Left lung (tissue), 10 donors: ENCODE results near the gene PPP1R13B. TPM values are rescaled to one million over a fixed set of nuclear protein-coding genes. Genes with fewer than 3 reads are reported as not detected.

Experiments used
- ATAC-seq: fragments of 200-7000 bp; cut with Tn5 transposase; one replicate; pipeline ENCODE4 v1.9.1; 2020; ENCODE audit warnings: moderate library complexity
- DNase-seq, 4 donors: peaks; one replicate each; pipeline ENCODE4 v3.0.0-alpha.2; 2013 to 2020
- H3K27ac ChIP-seq, 2 donors: fragments of 200-600 bp; sonication (generic) in 1 of 2; one replicate each; pipeline versions ENCODE4 v1.5.0 to v1.8.0; 2020 to 2021
- H3K27me3 ChIP-seq, 2 donors: fragments of 200-600 bp; sonication (generic) in 1 of 2; one replicate each; pipeline versions ENCODE4 v1.5.0 to v1.8.0; 2020 to 2021
- H3K36me3 ChIP-seq, 2 donors: fragments of 200-600 bp; sonication (generic) in 1 of 2; one replicate each; pipeline versions ENCODE4 v1.5.0 to v1.8.0; 2020 to 2021
- H3K4me1 ChIP-seq, 2 donors: fragments of 200-600 bp; one replicate each; pipeline ENCODE4 v1.8.0; 2021
- H3K4me3 ChIP-seq, 2 donors: fragments of 200-600 bp; sonication (generic) in 1 of 2; one replicate each; pipeline versions ENCODE4 v1.5.0 to v1.8.0; 2020 to 2021; ENCODE audit warnings: mild to moderate bottlenecking in 1 of 2
- H3K9me3 ChIP-seq, 2 donors: fragments of 200-600 bp; sonication (generic) in 1 of 2; one replicate each; pipeline versions ENCODE4 v1.5.0 to v1.8.0; 2020 to 2021
- intact Hi-C, 2 donors: fragments of 100-400 bp; cut with DNase I; formaldehyde crosslinking; loops; one replicate each; pipeline versions ENCODE4 v1.11.2 to v1.14.2; 2022
- polyA plus RNA-seq, 6 donors: library from polyadenylated mRNA; unstranded; fragments of 120-200 nt; gene quantifications; one replicate each; pipeline ENCODE4 v1.2.1, GENCODE V29; 2013; ENCODE audit not compliant: insufficient read length in 6 of 6
- total RNA-seq, 2 donors: library from RNA; stranded (reverse); fragmentation: NEBNext Ultra II Directional; extraction: Animal tissue kit (Norgen Biotek cat#: 25700); gene quantifications; one replicate each; pipeline ENCODE4 v1.2.1, GENCODE V29; 2021
- TF ChIP-seq, protein P1 (sequence below), 2 donors: fragments of 200-600 bp; sonication (generic) in 1 of 2; IDR thresholded peaks; one replicate each; pipeline versions ENCODE4 v1.5.0 to v1.8.0; 2021; ENCODE audit warnings: antibody characterized with exemption in 2 of 2
- donor health status: DM: no; HTN: yes; CAD: no.
- donor health status: DM: no; HTN: no; CAD: no.

The PPP1R13B gene
- total and polyA plus RNA-seq, 8 donors, result 48.0 to 86.9 (median 61.7) TPM

DNA sequence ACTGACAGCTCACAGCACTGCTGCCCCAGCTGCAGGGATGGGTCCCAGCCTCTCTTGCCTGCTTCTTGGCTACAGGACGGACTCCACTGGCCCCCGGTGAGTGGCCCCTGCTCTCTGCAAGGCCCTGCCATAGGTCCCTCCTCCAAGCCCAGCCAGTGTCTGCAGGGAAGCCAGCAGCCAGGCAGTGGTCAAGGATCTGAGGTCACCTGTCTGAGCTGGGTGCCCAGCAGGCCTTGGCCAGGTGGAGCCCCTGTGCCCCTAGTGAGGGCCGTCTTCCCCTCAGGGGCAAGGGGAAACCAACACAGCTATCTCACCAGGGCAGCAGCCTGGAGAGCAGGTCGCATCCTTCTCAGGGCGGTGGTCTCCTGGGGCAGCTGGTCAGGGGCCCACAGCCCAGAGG, 145.3 kb downstream of the PPP1R13B start:
- TF ChIP-seq, protein P1, sequence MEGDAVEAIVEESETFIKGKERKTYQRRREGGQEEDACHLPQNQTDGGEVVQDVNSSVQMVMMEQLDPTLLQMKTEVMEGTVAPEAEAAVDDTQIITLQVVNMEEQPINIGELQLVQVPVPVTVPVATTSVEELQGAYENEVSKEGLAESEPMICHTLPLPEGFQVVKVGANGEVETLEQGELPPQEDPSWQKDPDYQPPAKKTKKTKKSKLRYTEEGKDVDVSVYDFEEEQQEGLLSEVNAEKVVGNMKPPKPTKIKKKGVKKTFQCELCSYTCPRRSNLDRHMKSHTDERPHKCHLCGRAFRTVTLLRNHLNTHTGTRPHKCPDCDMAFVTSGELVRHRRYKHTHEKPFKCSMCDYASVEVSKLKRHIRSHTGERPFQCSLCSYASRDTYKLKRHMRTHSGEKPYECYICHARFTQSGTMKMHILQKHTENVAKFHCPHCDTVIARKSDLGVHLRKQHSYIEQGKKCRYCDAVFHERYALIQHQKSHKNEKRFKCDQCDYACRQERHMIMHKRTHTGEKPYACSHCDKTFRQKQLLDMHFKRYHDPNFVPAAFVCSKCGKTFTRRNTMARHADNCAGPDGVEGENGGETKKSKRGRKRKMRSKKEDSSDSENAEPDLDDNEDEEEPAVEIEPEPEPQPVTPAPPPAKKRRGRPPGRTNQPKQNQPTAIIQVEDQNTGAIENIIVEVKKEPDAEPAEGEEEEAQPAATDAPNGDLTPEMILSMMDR (IDR thresholded peaks at IDR 0.05), result no peak
- H3K9me3 ChIP-seq, result no peaks in the 10 kb centered on the region
- peak in 1 of 4 donors; percentile 67 for DNase-seq
- no peak for ATAC-seq
- peaks cover 7 to 54% of the 10 kb centered on the region in 2 donors for H3K4me1 ChIP-seq
- peaks cover 0 to 93% of the 10 kb centered on the region in 2 donors for H3K36me3 ChIP-seq
- intact Hi-C loops, result no loop called here
- no peaks in the 10 kb centered on the region for H3K27me3 ChIP-seq
- no peak overlapping the region for H3K4me3 ChIP-seq
- no peak overlapping the region for H3K27ac ChIP-seq

DNA sequence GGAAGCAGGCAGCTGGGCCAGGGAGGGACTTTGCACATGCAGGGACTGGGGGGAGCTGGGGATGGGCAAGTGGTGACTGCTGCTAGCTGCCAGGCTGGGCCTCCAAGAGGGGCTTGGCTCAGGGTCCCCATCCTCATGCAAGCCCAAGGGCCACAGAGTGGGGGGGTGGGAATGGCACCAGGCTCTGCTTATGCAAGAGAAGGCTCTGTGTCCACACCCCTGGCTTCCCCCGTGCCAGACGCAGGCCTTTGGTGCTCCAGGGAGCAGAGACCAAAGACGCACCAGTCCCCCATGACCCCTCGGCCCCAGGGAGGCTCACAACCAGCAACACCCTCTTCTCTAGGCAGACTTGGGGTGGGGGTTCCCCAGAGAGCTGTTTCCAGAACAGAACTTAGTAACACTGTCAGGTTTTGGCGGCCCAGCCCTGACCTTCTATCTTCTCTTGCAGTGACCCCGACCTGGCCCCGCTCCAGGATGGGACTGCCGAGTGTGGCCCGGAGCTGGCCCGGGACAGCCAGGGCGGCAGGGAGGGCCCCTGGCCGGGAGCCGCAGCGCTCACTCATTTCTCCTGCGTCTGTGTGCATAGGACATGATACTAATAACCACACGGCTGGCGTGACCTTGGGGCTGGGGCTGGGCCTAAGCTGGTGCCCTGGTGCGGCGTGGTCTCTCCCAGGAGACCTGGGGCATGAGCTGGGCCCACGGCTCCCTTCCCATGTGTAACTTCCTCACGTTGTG, 146.5 kb downstream of the PPP1R13B start:
- TF ChIP-seq, protein P1 (IDR thresholded peaks at IDR 0.05), result no peak
- H3K27me3 ChIP-seq, result no peaks in the 10 kb centered on the region
- H3K4me3 ChIP-seq, result no peak overlapping the region
- H3K4me1 ChIP-seq, result peaks cover 7 to 62% of the 10 kb centered on the region in 2 donors
- H3K27ac ChIP-seq, result no peak overlapping the region
- ATAC-seq (no peak), DNase-seq (peak in 1 of 4 donors; percentile 75)
- H3K36me3 ChIP-seq, result peaks cover 0 to 90% of the 10 kb centered on the region in 2 donors
- H3K9me3 ChIP-seq, result no peaks in the 10 kb centered on the region
- intact Hi-C loops, result no loop called here

DNA sequence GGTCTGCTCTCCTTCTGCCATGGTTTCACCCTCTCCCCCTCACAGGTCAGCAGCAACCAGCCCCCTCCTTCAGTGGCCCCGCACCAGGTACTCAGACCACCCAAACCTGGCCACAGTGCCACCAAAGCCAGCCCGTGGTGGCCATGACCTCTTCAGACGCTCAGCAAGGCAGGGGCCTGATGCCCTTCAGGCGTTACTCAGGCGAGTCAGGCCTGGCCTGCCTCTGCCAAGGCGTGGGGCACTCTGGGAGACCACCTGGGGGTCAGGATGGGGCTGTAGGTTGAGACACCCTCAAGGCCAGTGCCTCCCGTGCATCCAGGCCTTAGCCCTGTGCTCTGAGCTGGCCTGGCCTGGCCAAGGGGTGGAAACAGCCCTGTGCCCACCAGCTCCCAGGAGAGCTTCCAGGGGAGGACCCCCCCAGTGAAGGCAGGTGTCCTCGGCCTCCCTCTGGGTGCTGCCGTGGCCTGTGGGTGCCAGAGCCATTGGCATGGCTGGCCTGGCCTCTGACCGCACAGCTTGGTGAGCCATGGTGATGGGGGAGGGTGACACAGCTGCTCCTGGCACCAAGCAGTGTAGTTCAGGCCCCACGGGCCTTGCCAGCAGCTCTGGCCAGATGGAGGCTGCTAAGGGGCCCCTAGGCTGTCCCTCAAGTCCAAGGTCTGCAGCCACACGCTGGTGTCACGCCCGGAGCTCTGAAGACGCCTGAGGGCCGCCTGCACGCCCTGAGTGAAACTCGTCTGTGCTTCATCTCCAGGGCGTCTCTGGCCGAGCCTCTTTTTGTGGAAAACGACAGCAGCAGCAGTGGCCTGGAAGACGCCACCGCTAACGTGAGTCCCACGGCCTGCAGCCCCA, 147.2 kb downstream of the PPP1R13B start:
- Histone ChIP-seq H3K9me3 (no peaks in the 10 kb centered on the region), H3K27me3 (no peaks in the 10 kb centered on the region), H3K36me3 (peaks cover 0 to 90% of the 10 kb centered on the region in 2 donors), H3K27ac (no peak overlapping the region), H3K4me1 (peaks cover 7 to 54% of the 10 kb centered on the region in 2 donors), H3K4me3 (no peak overlapping the region)
- intact Hi-C loops, result loop anchor here in 1 of 2 donors (10.0 kb wide), 1 partner anchor 125 kb away; no protein-coding TSS in a partner anchor
- no peak for ATAC-seq
- DNase-seq, result peak in 1 of 4 donors; percentile 67
- TF ChIP-seq, protein P1 (IDR thresholded peaks at IDR 0.05), result no peak

DNA sequence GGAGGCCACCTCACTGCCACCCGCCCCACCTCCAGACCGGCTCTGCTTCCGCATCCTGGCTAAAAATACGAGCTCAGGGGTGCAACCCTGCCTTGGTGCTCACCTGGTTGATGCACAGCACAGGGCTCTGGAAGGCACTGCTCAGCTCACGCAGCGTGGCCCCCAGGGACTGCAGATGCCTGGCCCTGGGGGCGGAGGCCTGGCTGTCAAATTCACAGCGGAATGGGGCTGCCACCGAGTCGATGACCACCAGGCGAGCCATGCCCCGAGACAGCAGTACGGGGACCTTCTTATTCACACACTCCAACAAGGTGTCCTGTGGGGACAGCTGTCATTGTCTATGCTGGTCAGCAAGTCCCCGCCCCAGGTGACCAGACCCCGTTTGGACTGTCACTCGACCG, 148.1 kb downstream of the PPP1R13B start:
- peak in 1 of 4 donors; percentile 64 for DNase-seq
- Histone ChIP-seq H3K27ac (no peak overlapping the region), H3K9me3 (no peaks in the 10 kb centered on the region), H3K27me3 (no peaks in the 10 kb centered on the region), H3K4me3 (no peak overlapping the region), H3K36me3 (peaks cover 0 to 94% of the 10 kb centered on the region in 2 donors), H3K4me1 (peaks cover 0 to 46% of the 10 kb centered on the region in 2 donors)
- intact Hi-C loops, result loop anchor here in 1 of 2 donors (10.0 kb wide), 1 partner anchor 124 kb away; no protein-coding TSS in a partner anchor
- TF ChIP-seq, protein P1 (IDR thresholded peaks at IDR 0.05), result no peak
- ATAC-seq, result no peak
